Renal cortex interstitium (tissue), 11 donors: Measurements from ENCODE around the gene PHF21A. TPM values are rescaled to one million over a fixed set of nuclear protein-coding genes. Genes with fewer than 3 reads are reported as not detected.
"Not testable (repeated sequence)": the region's sequence is repeated elsewhere in the genome, so short reads cannot be mapped to it uniquely, and the experiment has no call there.

Source experiments
- DNase-seq, 11 donors: peaks; one replicate each; pipeline ENCODE4 v3.0.0-alpha.2; 2013; ENCODE audit warnings: low read depth in 9 of 11, low spot score in 4 of 11; ENCODE audit errors: extremely low read depth in 1 of 11
- polyA plus RNA-seq, 3 donors: library from polyadenylated mRNA; unstranded; fragments of 120-200 nt; gene quantifications; one replicate each; pipeline ENCODE4 v1.2.1, GENCODE V29; 2013; ENCODE audit not compliant: insufficient read length in 3 of 3

The PHF21A gene
- polyA plus RNA-seq, 3 donors: 47.1 to 59.5 (median 52.6) TPM

GRCh38 chr11:45919806-45920530 lies 201.3 kb downstream of the PHF21A start:
- DNase-seq: no peak

- DNase-seq: no peak
These were observed 202.1 kb downstream of the PHF21A start for GRCh38 chr11:45918962-45919675.

GRCh38 chr11:45918331-45918941 lies 202.8 kb downstream of the PHF21A start:
- peak in 1 of 11 donors; percentile 34 for DNase-seq

- peak; percentile 87 to 97 (median 94) for DNase-seq
These were observed 203.5 kb downstream of the PHF21A start, which contains the start of gene PEX16 for GRCh38 chr11:45917623-45918330. TSS of gene PEX16 (minus strand) at chr11:45917877. CDS start at chr11:45917811, 66 bp downstream.

- no peak for DNase-seq
These were observed 204.0 kb downstream of the PHF21A start for GRCh38 chr11:45917286-45917622.

GRCh38 chr11:45915446-45915845 lies 205.8 kb downstream of the PHF21A start:
- no peak for DNase-seq

GRCh38 chr11:45913942-45914635 lies 207.2 kb downstream of the PHF21A start:
- DNase-seq: no peak

GRCh38 chr11:45913514-45913913 lies 207.7 kb downstream of the PHF21A start:
- DNase-seq: no peak

- no peak for DNase-seq
These were observed 210.6 kb downstream of the PHF21A start for GRCh38 chr11:45910623-45911022.

- no peak for DNase-seq
These were observed 211.4 kb downstream of the PHF21A start for GRCh38 chr11:45909594-45910475.

- no peak for DNase-seq
These were observed 213.3 kb downstream of the PHF21A start for GRCh38 chr11:45907911-45908370.

- DNase-seq: no peak
These were observed 214.2 kb downstream of the PHF21A start, which contains the start of gene FREY1 for GRCh38 chr11:45906965-45907611. TSS of gene FREY1 (minus strand) at chr11:45907271. CDS start at chr11:45907245, 26 bp downstream.

GRCh38 chr11:45906096-45906682 lies 215.1 kb downstream of the PHF21A start:
- no peak for DNase-seq

- DNase-seq: not testable (repeated sequence)
These were observed 215.7 kb downstream of the PHF21A start for GRCh38 chr11:45905576-45905975.

- no peak for DNase-seq
These were observed 216.2 kb downstream of the PHF21A start for GRCh38 chr11:45905095-45905494.

- DNase-seq: no peak
These were observed 216.8 kb downstream of the PHF21A start for GRCh38 chr11:45904309-45904915.
